Heart right ventricle (tissue), 16 donors: ENCODE data around the gene GALT. TPM values are rescaled to one million over a fixed set of nuclear protein-coding genes. Genes with fewer than 3 reads are reported as not detected.

Source experiments
- ATAC-seq, 8 donors: fragments of 200-7000 bp; cut with Tn5 transposase; one replicate each; pipeline ENCODE4 v1.9.1; 2020; ENCODE audit warnings: mild to moderate bottlenecking in 8 of 8, moderate library complexity in 8 of 8, moderate number of reproducible peaks in 1 of 8
- DNase-seq, 2 donors: peaks; one replicate each; pipeline ENCODE4 v3.0.0-alpha.2; 2020
- H3K27ac ChIP-seq, 10 donors: fragments of 200-600 bp; sonication (generic) in 2 of 10; one replicate each; pipeline versions ENCODE4 v1.5.0 to v1.8.0; 2020 to 2022; ENCODE audit warnings: mild to moderate bottlenecking in 3 of 10
- H3K27me3 ChIP-seq, 7 donors: fragments of 200-600 bp; one replicate each; pipeline ENCODE4 v1.8.0; 2021 to 2022; ENCODE audit warnings: mild to moderate bottlenecking in 2 of 7
- H3K36me3 ChIP-seq, 9 donors: fragments of 200-600 bp; sonication (generic) in 1 of 9; one replicate each; pipeline versions ENCODE4 v1.5.0 to v1.8.0; 2020 to 2022; ENCODE audit warnings: mild to moderate bottlenecking in 2 of 9
- H3K4me1 ChIP-seq, 9 donors: fragments of 200-600 bp; sonication (generic) in 1 of 9; one replicate each; pipeline versions ENCODE4 v1.5.0 to v1.8.0; 2020 to 2022; ENCODE audit warnings: mild to moderate bottlenecking in 4 of 9
- H3K4me3 ChIP-seq, 10 donors: fragments of 200-600 bp; sonication (generic) in 2 of 10; one replicate each; pipeline versions ENCODE4 v1.5.0 to v1.8.0; 2020 to 2022; ENCODE audit warnings: mild to moderate bottlenecking in 7 of 10, moderate library complexity in 2 of 10
- H3K9me3 ChIP-seq, 11 donors: fragments of 200-600 bp in 10 of 11; sonication (generic) in 2 of 11; one replicate each; pipeline versions ENCODE4 v1.5.0 to v1.8.0; 2013 to 2022; ENCODE audit warnings: mild to moderate bottlenecking in 2 of 11, control low read depth in 1 of 11, moderate library complexity in 1 of 11
- CTCF ChIP-seq, 9 donors: fragments of 200-600 bp; sonication (generic) in 2 of 9; IDR thresholded peaks; one replicate each; pipeline versions ENCODE4 v1.5.0 to v1.8.0; 2021 to 2022; ENCODE audit warnings: antibody characterized with exemption in 9 of 9, mild to moderate bottlenecking in 5 of 9, moderate library complexity in 1 of 9
- WGBS, 2 donors: extraction: QIAGEN DNeasy Blood & Tissue Kit; methylation state at CpG; one replicate each; pipeline ENCODE4 v1.1.7; 2013; ENCODE audit warnings: inconsistent platforms in 1 of 2; 5-methylcytosine and 5-hydroxymethylcytosine counted together
- intact Hi-C, 10 donors: fragments of 100-400 bp; cut with DNase I; formaldehyde crosslinking; loops; one replicate each; pipeline versions ENCODE4 v1.11.1 to v1.14.2; 2022
- polyA plus RNA-seq, 2 donors: library from polyadenylated mRNA; stranded (reverse); fragments of 200-250 nt; gene quantifications; one replicate each; pipeline ENCODE4 v1.2.3, GENCODE V29; 2013
- total RNA-seq, 10 donors: library from RNA; stranded (reverse); fragmentation: NEBNext Ultra II Directional in 3 of 10; extraction: Animal tissue kit (Norgen Biotek cat#: 25700) in 3 of 10; gene quantifications; one replicate each; pipeline versions ENCODE4 v1.2.1 to v1.2.4, GENCODE V29; 2021 to 2023
- donor health status: Arrhythmogenic right ventricular cardiomyopathy.
- donor health status: ischemic (EF 13 %, LVEDD 7.1; RV severe dilation, severe dysfunction).
- donor health status: healthy with polysubstance abuse.
- donor health status: DM: no; HTN: yes; CAD: no.
- donor health status: DM: no; HTN: no; CAD: no.
- donor health status: ischemic (EF 25% LVEDD 6.9; RV normal size, moderate dysfunction).
- donor health status: ischemic (EF 25% LVEDD 5.7; RV mildly dilated, moderate dysfunction).
- donor health status: healthy.
- donor health status: DM: yes; HTN: yes; CAD: no.
- donor health status: Ischemic cardiomyopathy.
- donor health status: ischemic (EF 35%, LVEDD 5.7; RV mildly dilated, moderate dysfunction).
- donor health status: nonischemic (EF 11% LVEDD 7.7; RV severe dilation, severe dysfunction).
- donor health status: DM: yes; HTN: yes; CAD: no.
- donor health status: PGD.
- donor health status: ischemic (EF 29% LVEDD 5.4; RV normal size, mild dysfunction).
- donor health status: nonischemic (EF 23%, LVEDD 6.1; RV moderate dilation, normal function).

GALT gene
- total and polyA plus RNA-seq, 12 donors: 20.8 to 82.2 (median 44.2) TPM

GRCh38 chr9:34611811-34612787 is 34.4 kb upstream of the GALT start, which contains the start of gene RPP25L:
Gene RPP25L, minus strand, starts transcription at chr9:34612097. Its CDS starts 801 bp downstream, at chr9:34611296.
- peak; percentile 95 to 99 (median 97) for ATAC-seq
- intact Hi-C loops: loop anchor here in 6 of 10 donors (1.0 to 5.0 kb wide), 6 partner anchors 8 to 280 kb away; partner anchors contain the start of gene DCTN3 (in 1 of the 6)

GRCh38 chr9:34612788-34613390 is 33.6 kb upstream of the GALT start:
- peak overlapping the region; percentile 34 to 86 (median 79) for H3K4me3 ChIP-seq
- intact Hi-C loops: loop anchor here in 6 of 10 donors (1.0 to 5.0 kb wide), 6 partner anchors 7 to 281 kb away; partner anchors contain the start of gene DCTN3 (in 1 of the 6)
- 3% methylated on average over 15 of the region's 15 CpGs for WGBS, 2 donors
- peaks cover 2 to 31% (median 25%) of the 10 kb centered on the region in 9 donors for H3K4me1 ChIP-seq
- peak overlapping the region in 9 of 10 donors; percentile 71 to 98 (median 92) for H3K27ac ChIP-seq
- no peaks in the 10 kb centered on the region for H3K9me3 ChIP-seq
- ATAC-seq (peak; percentile 45 to 84 (median 72)), DNase-seq (peak; percentile 71 to 83)
- no peaks in the 10 kb centered on the region for H3K27me3 ChIP-seq
- peaks cover 0 to 47% (median 12%) of the 10 kb centered on the region in 9 donors for H3K36me3 ChIP-seq
- peak; percentile 79 to 94 (median 87) for TF ChIP-seq CTCF (IDR thresholded peaks at IDR 0.05)

More at GRCh38 chr9:34611811-34612787, 34.4 kb upstream of the GALT start, which contains the start of gene RPP25L:
- WGBS, 2 donors: 1% methylated on average over 73 to 77 of the region's 77 CpGs
- H3K27ac ChIP-seq: peak within 1 kb of the TSS; percentile 71 to 98 (median 92)
- no peaks in the 10 kb centered on the region for H3K9me3 ChIP-seq
- DNase-seq: peak; percentile 88 to 93
- TF ChIP-seq CTCF (IDR thresholded peaks at IDR 0.05): no peak
- peaks cover 2 to 31% (median 25%) of the 10 kb centered on the region in 9 donors for H3K4me1 ChIP-seq
- peaks cover 0 to 39% (median 8%) of the 10 kb centered on the region in 9 donors for H3K36me3 ChIP-seq
- no peaks in the 10 kb centered on the region for H3K27me3 ChIP-seq
- peak within 1 kb of the TSS; percentile 34 to 86 (median 79) for H3K4me3 ChIP-seq

GRCh38 chr9:34615132-34615531 is 31.3 kb upstream of the GALT start:
- no peak for DNase-seq
- Histone ChIP-seq H3K9me3 (no peaks in the 10 kb centered on the region), H3K27ac (no peak overlapping the region), H3K27me3 (no peaks in the 10 kb centered on the region), H3K4me1 (peaks cover 2 to 40% (median 35%) of the 10 kb centered on the region in 9 donors), H3K4me3 (no peak overlapping the region), H3K36me3 (peaks cover 0 to 56% (median 12%) of the 10 kb centered on the region in 9 donors)
- intact Hi-C loops: loop anchor here in 1 of 10 donors (2.0 kb wide), 1 partner anchor 18 kb away; no protein-coding TSS in a partner anchor
- TF ChIP-seq CTCF (IDR thresholded peaks at IDR 0.05): no peak
- no peak for ATAC-seq
- WGBS, 2 donors: 91 to 94% methylated on average over 2 of the region's 2 CpGs
